B cell (primary cell): Measurements from ENCODE around the gene LRIF1. TPM values are rescaled to one million over a fixed set of nuclear protein-coding genes. Genes with fewer than 3 reads are reported as not detected.

Experiments
- ATAC-seq: fragments of 200-7000 bp; cut with Tn5 transposase; one replicate; pipeline ENCODE4 v1.10.0; 2021; ENCODE audit warnings: low read depth, mild to moderate bottlenecking, moderate number of reproducible peaks, moderate library complexity
- CTCF ChIA-PET: fragments of 350-600 bp; sonication (Branson Sonifier 250); formaldehyde crosslinking; loops from one replicate; lab custom pipeline; 2021; ENCODE audit warnings: antibody characterized with exemption, inconsistent platforms; lab: Charles Lee
- POLR2A ChIA-PET: fragments of 350-600 bp; sonication (Branson Sonifier 250); formaldehyde crosslinking; loops from one replicate; lab custom pipeline; 2021; ENCODE audit warnings: antibody characterized with exemption; lab: Charles Lee
- DNase-seq: peaks from one replicate; pipeline ENCODE4 v3.0.0; 2013
- H2AFZ ChIP-seq: 2 replicates; pipeline ENCODE4 v1.6.1; 2012; ENCODE audit warnings: mild to moderate bottlenecking, low read depth, low read length; ENCODE audit not compliant: insufficient read depth, poor library complexity, severe bottlenecking
- H3K27ac ChIP-seq, 2 donors: 1 replicate in 1 of 2; 2 replicates in 1 of 2; pipeline ENCODE4 v1.5.1; 2012 to 2013; ENCODE audit warnings: low read length in 2 of 2, mild to moderate bottlenecking in 2 of 2, moderate library complexity in 1 of 2
- H3K27me3 ChIP-seq, 4 experiments: fragments of 200-600 bp in 1 of 4; sonication (generic) in 1 of 4; replicated peaks in 1 of 4; 1 replicate in 2 of 4; 2 replicates in 2 of 4; pipeline versions ENCODE4 v1.6.1 to v1.7.0; 2013 to 2016; ENCODE audit warnings: low read length in 3 of 4, mild to moderate bottlenecking in 2 of 4, mixed read lengths in 1 of 4, moderate library complexity in 1 of 4; ENCODE audit not compliant: insufficient read depth in 4 of 4, control insufficient read depth in 3 of 4; ENCODE audit errors: control extremely low read depth in 1 of 4
- H3K36me3 ChIP-seq, 2 experiments: replicated peaks in 1 of 2; 1 replicate in 1 of 2; 2 replicates in 1 of 2; pipeline versions ENCODE4 v1.6.1 to v1.7.1; 2013; ENCODE audit warnings: low read length in 1 of 2; ENCODE audit not compliant: insufficient read depth in 2 of 2, control insufficient read depth in 1 of 2; ENCODE audit errors: control extremely low read depth in 1 of 2, extremely low read depth in 1 of 2
- H3K4me1 ChIP-seq, 2 donors: fragments of 200-600 bp in 1 of 2; sonication (generic) in 1 of 2; 1 replicate in 1 of 2; 2 replicates in 1 of 2; pipeline versions ENCODE4 v1.5.1 to v1.6.1; 2013 to 2017; ENCODE audit warnings: low read length in 2 of 2; ENCODE audit not compliant: control insufficient read depth in 2 of 2, insufficient read depth in 2 of 2
- H3K4me2 ChIP-seq: replicated peaks from 2 replicates; pipeline ENCODE3; 2012; ENCODE audit warnings: mild to moderate bottlenecking, low read depth, low read length; ENCODE audit not compliant: poor library complexity, severe bottlenecking
- H3K4me3 ChIP-seq, 5 experiments: fragments of 200-600 bp in 1 of 5; sonication (generic) in 1 of 5; 1 replicate in 3 of 5; 2 replicates in 2 of 5; pipeline versions ENCODE4 v1.5.1 to v1.7.0; 2011 to 2016; ENCODE audit warnings: low read length in 4 of 5, mild to moderate bottlenecking in 4 of 5, low read depth in 2 of 5, control low read depth in 1 of 5, moderate library complexity in 1 of 5; ENCODE audit not compliant: insufficient read depth in 1 of 5; ENCODE audit errors: control extremely low read depth in 1 of 5, extremely low read depth in 1 of 5
- H3K79me2 ChIP-seq: fragments of 200-600 bp; sonication (generic); one replicate; pipeline ENCODE4 v1.6.0; 2016; ENCODE audit warnings: low read length; ENCODE audit not compliant: control insufficient read depth, insufficient read depth
- H3K9ac ChIP-seq: fragments of 200-600 bp; sonication (generic); 2 replicates; pipeline ENCODE4 v1.6.1; 2017; ENCODE audit warnings: mild to moderate bottlenecking, low read length, moderate library complexity
- H3K9me3 ChIP-seq, 3 donors: one replicate each; pipeline versions ENCODE4 v1.6.1 to v1.7.1; 2013; ENCODE audit warnings: low read length in 2 of 3; ENCODE audit not compliant: control insufficient read depth in 2 of 3, insufficient read depth in 1 of 3; ENCODE audit errors: control extremely low read depth in 1 of 3
- H4K20me1 ChIP-seq: 2 replicates; pipeline ENCODE4 v1.6.0; 2012; ENCODE audit warnings: mild to moderate bottlenecking, low read length; ENCODE audit not compliant: insufficient read depth, control insufficient read depth, poor library complexity, severe bottlenecking
- H3K27ac Mint-ChIP-seq: one replicate; pipeline ENCODE4 v1.8.0; 2021; ENCODE audit warnings: mixed read lengths
- H3K27me3 Mint-ChIP-seq: one replicate; pipeline ENCODE4 v1.8.0; 2021; ENCODE audit warnings: mixed read lengths
- H3K4me1 Mint-ChIP-seq: one replicate; pipeline ENCODE4 v1.8.0; 2021; ENCODE audit warnings: mixed read lengths
- H3K4me3 Mint-ChIP-seq: one replicate; pipeline ENCODE4 v1.8.0; 2021; ENCODE audit warnings: mixed read lengths
- H3K9me3 Mint-ChIP-seq: one replicate; pipeline ENCODE4 v1.8.0; 2022; ENCODE audit warnings: mixed read lengths; ENCODE audit not compliant: insufficient read depth
- CTCF ChIP-seq: fragments of 200-600 bp; IDR thresholded peaks from one replicate; pipeline ENCODE4 v1.8.0; 2022; ENCODE audit warnings: antibody characterized with exemption, mild to moderate bottlenecking
- EZH2 ChIP-seq: IDR thresholded peaks from 2 replicates; pipeline ENCODE4 v1.6.1; 2012; ENCODE audit warnings: borderline replicate concordance, low read depth, mild to moderate bottlenecking, moderate library complexity, low read length; ENCODE audit not compliant: insufficient read depth, poor library complexity, severe bottlenecking
- WGBS: methylation state at CpG from one replicate; pipeline ENCODE4 v1.1.5; 2013; ENCODE audit warnings: missing lambda C conversion rate; ENCODE audit not compliant: insufficient coverage; 5-methylcytosine and 5-hydroxymethylcytosine counted together
- intact Hi-C: fragments of 100-400 bp; cut with micrococcal nuclease; formaldehyde crosslinking; loops from one replicate; pipeline ENCODE4 v1.10.0; 2022
- polyA plus RNA-seq: library from polyadenylated mRNA; depleted of rRNA; stranded (reverse); fragments of >200 nt; gene quantifications from 2 replicates; pipeline ENCODE4 v1.2.3, GENCODE V29; 2012
- total RNA-seq, 2 donors: library from RNA; stranded (reverse); fragments of 120-200 nt in 1 of 2; gene quantifications; 1 replicate in 1 of 2; 2 replicates in 1 of 2; pipeline versions ENCODE4 v1.2.3 to v1.2.4, GENCODE V29; 2013 to 2022

The LRIF1 gene
- total and polyA plus RNA-seq, 2 donors (not counting 1 experiment from before 2014, with no cell fraction given) = 5.3 to 26.5 TPM

DNA sequence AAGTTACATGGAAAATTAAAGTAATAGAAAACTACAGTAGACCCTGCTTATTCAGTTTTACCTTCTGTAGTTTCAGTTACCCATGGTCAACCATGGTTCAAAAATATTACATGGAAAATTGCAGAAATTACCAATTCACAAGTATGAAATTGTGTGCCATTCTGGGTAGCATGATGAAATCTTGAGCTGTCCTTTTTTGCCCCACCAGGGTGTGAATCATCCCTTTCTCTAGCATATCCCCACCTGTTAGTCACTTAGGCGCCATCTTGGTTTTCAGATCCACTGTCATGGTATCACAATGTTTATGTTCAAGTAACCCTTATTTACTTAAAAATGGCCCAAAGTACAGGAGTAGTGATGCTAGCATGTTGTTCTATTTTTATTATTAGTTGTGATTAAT, 3.5 kb upstream of the LRIF1 start:
- Histone ChIP-seq H3K4me2 (no peak overlapping the region), H4K20me1 (no peaks in the 10 kb centered on the region), H3K4me1 (peaks cover 13 to 21% of the 10 kb centered on the region in 2 donors), H3K9ac (no peak overlapping the region), H3K27me3 (peaks cover 0 to 31% (median 30%) of the 10 kb centered on the region in 4 experiments), H3K27ac (no peak overlapping the region), H2AFZ (no peak overlapping the region), H3K36me3 (no peaks in the 10 kb centered on the region), H3K79me2 (peaks cover under 1% of the 10 kb centered on the region), H3K9me3 (peaks cover 12 to 44% (median 33%) of the 10 kb centered on the region in 3 donors), H3K4me3 (no peak overlapping the region)
- no CpG with 5 or more reads among the region's 1 CpG for WGBS
- no peak for DNase-seq
- POLR2A ChIA-PET = interaction anchor here (0.5 to 0.6 kb wide), 2 partner anchors 94 to 119 kb away, joined by 3 to 4 read pairs; partner anchors contain the start of gene CD53
- peaks cover 15% of the 10 kb centered on the region for H3K4me1 Mint-ChIP-seq
- TF ChIP-seq EZH2 = no peak
- no peak for TF ChIP-seq CTCF
- intact Hi-C loops = no loop called here
- CTCF ChIA-PET = interaction anchor here (0.9 kb wide), 1 partner anchor 182 kb away, joined by 3 read pairs; no protein-coding TSS in a partner anchor
- ATAC-seq = no peak
- peaks cover 16% of the 10 kb centered on the region for H3K9me3 Mint-ChIP-seq
- H3K27ac Mint-ChIP-seq = no peak overlapping the region
- H3K4me3 Mint-ChIP-seq = no peak overlapping the region
- H3K27me3 Mint-ChIP-seq = peaks cover 42% of the 10 kb centered on the region

DNA sequence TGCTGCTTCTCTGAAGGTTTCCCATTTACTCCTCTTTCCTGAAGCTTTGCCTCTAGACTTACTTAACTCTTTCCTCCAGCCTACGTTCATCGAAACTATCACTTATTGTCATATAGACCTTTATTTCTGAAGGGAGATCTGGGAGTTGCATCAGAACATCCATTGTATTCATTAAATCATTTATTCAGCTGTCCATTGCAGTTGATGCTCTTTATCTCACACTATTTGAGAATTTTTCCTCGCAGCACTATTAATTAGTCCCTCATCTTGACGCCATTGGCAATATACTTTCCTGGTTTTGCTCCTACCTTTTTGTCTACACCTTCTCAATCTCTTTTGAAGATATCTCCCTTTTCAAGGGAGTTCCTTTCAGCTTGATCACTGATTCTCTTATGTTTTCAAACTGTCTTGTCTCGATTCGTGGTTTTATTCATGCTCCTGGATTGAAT, 757 bp upstream of the LRIF1 start:
- peak overlapping the region; percentile 95 to 98 for H3K27ac ChIP-seq

More for the DNA sequence above, 757 bp upstream of the LRIF1 start:
- CTCF ChIA-PET = interaction anchor here (0.8 to 2.8 kb wide), 12 partner anchors 16 to 345 kb away, joined by 3 to 20 read pairs (median 4); partner anchors contain the start of genes CD53, CEPT1 and DRAM2
- DNase-seq (no peak), ATAC-seq (no peak)
- Histone ChIP-seq H3K79me2 (peaks cover 19% of the 10 kb centered on the region), H3K4me2 (peak overlapping the region; percentile 81), H3K4me1 (peaks cover 20 to 21% of the 10 kb centered on the region in 2 donors), H2AFZ (peak overlapping the region; percentile 91), H3K9ac (peak overlapping the region; percentile 74), H3K9me3 (peaks cover 15 to 57% (median 35%) of the 10 kb centered on the region in 3 donors), H3K27me3 (peaks cover 0 to 18% (median 12%) of the 10 kb centered on the region in 4 experiments), H4K20me1 (peaks cover 12% of the 10 kb centered on the region), H3K36me3 (peaks cover 0 to 5% of the 10 kb centered on the region in 2 experiments), H3K4me3 (peak overlapping the region; percentile 62 to 98 (median 82))
- Mint-ChIP-seq H3K9me3 (peaks cover 21% of the 10 kb centered on the region), H3K4me3 (peak overlapping the region; percentile 83), H3K27me3 (peaks cover 15% of the 10 kb centered on the region), H3K27ac (peak overlapping the region; percentile 88), H3K4me1 (peaks cover 30% of the 10 kb centered on the region)
- TF ChIP-seq CTCF = no peak
- no peak for TF ChIP-seq EZH2
- POLR2A ChIA-PET = interaction anchor here (0.6 to 1.5 kb wide), 10 partner anchors 85 to 1502 kb away, joined by 3 to 9 read pairs (median 4); partner anchors contain the start of genes CD53, CEPT1 and DRAM2
- intact Hi-C loops = loop anchor here (2.0 to 5.0 kb wide), 6 partner anchors 163 to 932 kb away; partner anchors contain the start of genes C1orf162, DENND2D, RBM15 and STRIP1
- WGBS = 35% methylated on average over 2 of the region's 6 CpGs
